Measurements from ENCODE around the gene PLEKHO2.

PLEKHO2 gene

GRCh38 chr15:64847876-64848716 is 6.4 kb downstream of the PLEKHO2 start:
- DNase-seq (ENCODE audit: insufficient read length) (no peak), FAIRE-seq (no peak)
- TF ChIP-seq TAF1 (IDR thresholded peaks at IDR 0.05; ENCODE audit: borderline replicate concordance, low read depth, low read length): no peak
- no peak for TF ChIP-seq POLR2AphosphoS5 (IDR thresholded peaks at IDR 0.05; ENCODE audit: low read depth, low read length)
- TF ChIP-seq POLR2A (IDR thresholded peaks at IDR 0.05; ENCODE audit: low read depth, low read length): no peak

GRCh38 chr15:64850778-64851502 is 9.2 kb downstream of the PLEKHO2 start:
- TF ChIP-seq POLR2AphosphoS5 (IDR thresholded peaks at IDR 0.05; ENCODE audit: low read depth, low read length) (no peak), POLR2A (IDR thresholded peaks at IDR 0.05; ENCODE audit: low read depth, low read length) (no peak)
- DNase-seq (ENCODE audit: insufficient read length) (no peak), FAIRE-seq (no peak)

GRCh38 chr15:64851503-64851840 is 9.8 kb downstream of the PLEKHO2 start:
- TF ChIP-seq POLR2AphosphoS5 (IDR thresholded peaks at IDR 0.05; ENCODE audit: low read depth, low read length) (no peak), POLR2A (IDR thresholded peaks at IDR 0.05; ENCODE audit: low read depth, low read length) (no peak), TAF1 (IDR thresholded peaks at IDR 0.05; ENCODE audit: borderline replicate concordance, low read depth, low read length) (no peak)
- no peak for DNase-seq (ENCODE audit: insufficient read length)
- no peak for FAIRE-seq

GRCh38 chr15:64854041-64854440 is 12.3 kb downstream of the PLEKHO2 start:
- FAIRE-seq (no peak), DNase-seq (ENCODE audit: insufficient read length) (no peak)
- TF ChIP-seq POLR2AphosphoS5 (IDR thresholded peaks at IDR 0.05; ENCODE audit: low read depth, low read length) (no peak), TAF1 (IDR thresholded peaks at IDR 0.05; ENCODE audit: borderline replicate concordance, low read depth, low read length) (no peak), POLR2A (IDR thresholded peaks at IDR 0.05; ENCODE audit: low read depth, low read length) (no peak)

- TF ChIP-seq POLR2A (IDR thresholded peaks at IDR 0.05; ENCODE audit: low read depth, low read length) (no peak), POLR2AphosphoS5 (IDR thresholded peaks at IDR 0.05; ENCODE audit: low read depth, low read length) (no peak), TAF1 (IDR thresholded peaks at IDR 0.05; ENCODE audit: borderline replicate concordance, low read depth, low read length) (no peak)
- FAIRE-seq (no peak), DNase-seq (ENCODE audit: insufficient read length) (no peak)
Measured at GRCh38 chr15:64854526-64854925, 12.8 kb downstream of the PLEKHO2 start.

GRCh38 chr15:64855205-64855975 is 13.7 kb downstream of the PLEKHO2 start:
- FAIRE-seq (no peak), DNase-seq (ENCODE audit: insufficient read length) (no peak)
- TF ChIP-seq TAF1 (IDR thresholded peaks at IDR 0.05; ENCODE audit: borderline replicate concordance, low read depth, low read length) (no peak), POLR2AphosphoS5 (IDR thresholded peaks at IDR 0.05; ENCODE audit: low read depth, low read length) (no peak), POLR2A (IDR thresholded peaks at IDR 0.05; ENCODE audit: low read depth, low read length) (no peak)

GRCh38 chr15:64856429-64857145 is 14.9 kb downstream of the PLEKHO2 start:
- no peak for TF ChIP-seq POLR2A (IDR thresholded peaks at IDR 0.05; ENCODE audit: low read depth, low read length)
- no peak for TF ChIP-seq POLR2AphosphoS5 (IDR thresholded peaks at IDR 0.05; ENCODE audit: low read depth, low read length)
- TF ChIP-seq TAF1 (IDR thresholded peaks at IDR 0.05; ENCODE audit: borderline replicate concordance, low read depth, low read length): no peak
- no peak for DNase-seq (ENCODE audit: insufficient read length)
- FAIRE-seq: no peak

- DNase-seq (ENCODE audit: insufficient read length): no peak
- FAIRE-seq: no peak
- TF ChIP-seq TAF1 (IDR thresholded peaks at IDR 0.05; ENCODE audit: borderline replicate concordance, low read depth, low read length) (no peak), POLR2AphosphoS5 (IDR thresholded peaks at IDR 0.05; ENCODE audit: low read depth, low read length) (no peak), POLR2A (IDR thresholded peaks at IDR 0.05; ENCODE audit: low read depth, low read length) (no peak)
Measured at GRCh38 chr15:64857421-64857820, 15.7 kb downstream of the PLEKHO2 start.

- FAIRE-seq (no peak), DNase-seq (ENCODE audit: insufficient read length) (no peak)
- TF ChIP-seq POLR2A (IDR thresholded peaks at IDR 0.05; ENCODE audit: low read depth, low read length): no peak
Measured at GRCh38 chr15:64858021-64858575, 16.4 kb downstream of the PLEKHO2 start.

- TF ChIP-seq TAF1 (IDR thresholded peaks at IDR 0.05; ENCODE audit: borderline replicate concordance, low read depth, low read length) (no peak), POLR2A (IDR thresholded peaks at IDR 0.05; ENCODE audit: low read depth, low read length) (no peak), POLR2AphosphoS5 (IDR thresholded peaks at IDR 0.05; ENCODE audit: low read depth, low read length) (no peak)
- DNase-seq (ENCODE audit: insufficient read length) (no peak), FAIRE-seq (no peak)
Measured at GRCh38 chr15:64859226-64859625, 17.5 kb downstream of the PLEKHO2 start.

- TF ChIP-seq POLR2A (IDR thresholded peaks at IDR 0.05; ENCODE audit: low read depth, low read length): no peak; the same call in 1 of the 2 replicates
- TF ChIP-seq TAF1 (IDR thresholded peaks at IDR 0.05; ENCODE audit: borderline replicate concordance, low read depth, low read length): no peak
- no peak for TF ChIP-seq POLR2AphosphoS5 (IDR thresholded peaks at IDR 0.05; ENCODE audit: low read depth, low read length)
- no peak for FAIRE-seq
- no peak for DNase-seq (ENCODE audit: insufficient read length)
Measured at GRCh38 chr15:64861331-64861730, 19.6 kb downstream of the PLEKHO2 start.
